ENCODE data around the gene MCAM.

Gene MCAM

DNA sequence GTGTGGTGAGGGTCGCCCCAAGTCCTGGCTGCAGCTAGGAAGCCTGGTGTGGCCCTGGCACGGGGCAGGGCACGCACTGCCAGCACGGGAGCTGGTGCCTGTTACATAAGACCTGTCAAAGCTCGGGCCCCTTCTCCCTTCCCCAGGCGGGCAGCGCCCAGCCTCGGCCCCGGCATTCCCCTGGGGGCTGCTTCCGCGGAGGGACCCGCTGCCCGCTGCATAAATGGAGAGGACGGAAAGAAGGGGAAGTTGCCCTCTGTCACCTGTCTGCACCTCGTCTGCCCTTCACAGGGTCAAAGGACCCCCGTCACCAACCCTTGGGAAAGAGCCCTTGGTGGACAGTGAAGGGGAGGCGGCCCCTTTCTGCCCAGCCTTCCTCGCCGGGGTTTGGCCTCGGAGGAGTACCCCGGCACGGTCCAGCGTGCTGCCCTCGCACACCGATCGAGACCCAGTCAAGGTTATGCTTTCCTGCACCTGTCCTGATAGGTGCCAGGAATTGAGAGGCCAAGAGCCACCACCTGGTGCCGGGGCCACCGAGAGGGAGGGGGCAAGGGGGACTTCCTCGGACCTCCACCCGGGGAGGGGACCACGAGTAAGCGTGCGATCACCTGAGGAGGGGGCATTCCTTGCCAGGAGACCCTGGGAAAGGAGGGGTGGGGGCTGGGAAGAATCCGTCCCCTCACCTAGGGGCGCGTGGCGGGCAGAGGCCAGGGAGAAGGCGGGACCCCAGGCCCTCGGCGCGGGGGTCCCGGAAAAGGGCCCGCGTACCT is 46.3 kb upstream of the MCAM start:
- no peak overlapping the region for H3K4me3 ChIP-seq (ENCODE audit: low read length)
- no peak overlapping the region for H2AFZ ChIP-seq (ENCODE audit: low read length)
- no peaks in the 10 kb centered on the region for H3K79me2 ChIP-seq (ENCODE audit: low read length)
- H3K27ac ChIP-seq (ENCODE audit: low read length), result no peak overlapping the region
- H3K9ac ChIP-seq (ENCODE audit: low read length), result no peak overlapping the region
- H3F3A ChIP-seq (ENCODE audit: insufficient read depth, low read length), result no peaks in the 10 kb centered on the region
- no peaks in the 10 kb centered on the region for H3K36me3 ChIP-seq (replicated peaks; ENCODE audit: insufficient read depth, low read length)
- H3K9me2 ChIP-seq (replicated peaks; ENCODE audit: insufficient read depth, low read length), result no peaks in the 10 kb centered on the region
- H3K4me1 ChIP-seq (ENCODE audit: low read length), result peaks cover 12% of the 10 kb centered on the region
- DNase-seq, result no peak
- peaks cover 34% of the 10 kb centered on the region for H3K27me3 ChIP-seq (replicated peaks; ENCODE audit: insufficient read depth, low read length)
- TF ChIP-seq EZH2phosphoT487 (IDR thresholded peaks at IDR 0.05; ENCODE audit: low read length), result no peak
- no peak for TF ChIP-seq EZH2 (optimal IDR thresholded peaks at IDR 0.05; ENCODE audit: low read depth, low read length)
- TF ChIP-seq, protein P1, sequence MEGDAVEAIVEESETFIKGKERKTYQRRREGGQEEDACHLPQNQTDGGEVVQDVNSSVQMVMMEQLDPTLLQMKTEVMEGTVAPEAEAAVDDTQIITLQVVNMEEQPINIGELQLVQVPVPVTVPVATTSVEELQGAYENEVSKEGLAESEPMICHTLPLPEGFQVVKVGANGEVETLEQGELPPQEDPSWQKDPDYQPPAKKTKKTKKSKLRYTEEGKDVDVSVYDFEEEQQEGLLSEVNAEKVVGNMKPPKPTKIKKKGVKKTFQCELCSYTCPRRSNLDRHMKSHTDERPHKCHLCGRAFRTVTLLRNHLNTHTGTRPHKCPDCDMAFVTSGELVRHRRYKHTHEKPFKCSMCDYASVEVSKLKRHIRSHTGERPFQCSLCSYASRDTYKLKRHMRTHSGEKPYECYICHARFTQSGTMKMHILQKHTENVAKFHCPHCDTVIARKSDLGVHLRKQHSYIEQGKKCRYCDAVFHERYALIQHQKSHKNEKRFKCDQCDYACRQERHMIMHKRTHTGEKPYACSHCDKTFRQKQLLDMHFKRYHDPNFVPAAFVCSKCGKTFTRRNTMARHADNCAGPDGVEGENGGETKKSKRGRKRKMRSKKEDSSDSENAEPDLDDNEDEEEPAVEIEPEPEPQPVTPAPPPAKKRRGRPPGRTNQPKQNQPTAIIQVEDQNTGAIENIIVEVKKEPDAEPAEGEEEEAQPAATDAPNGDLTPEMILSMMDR (IDR thresholded peaks at IDR 0.05; ENCODE audit: low read length), result no peak
- peak overlapping the region; percentile 16; the same call in 1 of the 2 replicates for H3K4me2 ChIP-seq (ENCODE audit: low read depth, low read length)
- no peaks in the 10 kb centered on the region for H4K20me1 ChIP-seq (ENCODE audit: insufficient read depth, low read length)
- H3K9me3 ChIP-seq (replicated peaks; ENCODE audit: insufficient read depth, low read length), result no peaks in the 10 kb centered on the region

DNA sequence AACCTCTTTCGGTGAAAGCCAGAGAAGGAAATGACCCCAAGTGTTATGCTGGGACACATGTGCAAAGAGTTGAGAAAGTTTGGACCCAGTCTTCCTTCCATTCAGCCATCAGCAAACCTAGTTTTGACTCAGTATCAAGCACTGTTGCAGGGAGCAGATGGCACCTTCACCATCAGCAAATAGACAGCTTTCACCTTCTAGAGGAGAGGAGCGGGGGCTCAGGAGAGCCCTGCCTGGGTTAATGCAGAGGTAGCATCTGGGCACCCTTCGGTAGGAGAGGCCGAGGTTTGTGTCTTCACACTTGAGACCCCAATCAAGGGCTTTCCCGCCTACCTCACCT is 45.8 kb upstream of the MCAM start:
- Histone ChIP-seq H3K79me2 (ENCODE audit: low read length) (no peaks in the 10 kb centered on the region), H3K36me3 (replicated peaks; ENCODE audit: insufficient read depth, low read length) (no peaks in the 10 kb centered on the region), H3K9me2 (replicated peaks; ENCODE audit: insufficient read depth, low read length) (no peaks in the 10 kb centered on the region), H3K4me3 (ENCODE audit: low read length) (no peak overlapping the region), H3K27me3 (replicated peaks; ENCODE audit: insufficient read depth, low read length) (peaks cover 34% of the 10 kb centered on the region), H4K20me1 (ENCODE audit: insufficient read depth, low read length) (no peaks in the 10 kb centered on the region), H3K4me1 (ENCODE audit: low read length) (peaks cover 12% of the 10 kb centered on the region), H3K9me3 (replicated peaks; ENCODE audit: insufficient read depth, low read length) (no peaks in the 10 kb centered on the region), H3K9ac (ENCODE audit: low read length) (no peak overlapping the region), H3K27ac (ENCODE audit: low read length) (no peak overlapping the region), H3F3A (ENCODE audit: insufficient read depth, low read length) (no peaks in the 10 kb centered on the region), H3K4me2 (ENCODE audit: low read depth, low read length) (no peak overlapping the region), H2AFZ (ENCODE audit: low read length) (no peak overlapping the region)
- TF ChIP-seq, protein P1 (IDR thresholded peaks at IDR 0.05; ENCODE audit: low read length), result no peak
- no peak for TF ChIP-seq EZH2phosphoT487 (IDR thresholded peaks at IDR 0.05; ENCODE audit: low read length)
- no peak for TF ChIP-seq EZH2 (optimal IDR thresholded peaks at IDR 0.05; ENCODE audit: low read depth, low read length)
- no peak for DNase-seq

DNA sequence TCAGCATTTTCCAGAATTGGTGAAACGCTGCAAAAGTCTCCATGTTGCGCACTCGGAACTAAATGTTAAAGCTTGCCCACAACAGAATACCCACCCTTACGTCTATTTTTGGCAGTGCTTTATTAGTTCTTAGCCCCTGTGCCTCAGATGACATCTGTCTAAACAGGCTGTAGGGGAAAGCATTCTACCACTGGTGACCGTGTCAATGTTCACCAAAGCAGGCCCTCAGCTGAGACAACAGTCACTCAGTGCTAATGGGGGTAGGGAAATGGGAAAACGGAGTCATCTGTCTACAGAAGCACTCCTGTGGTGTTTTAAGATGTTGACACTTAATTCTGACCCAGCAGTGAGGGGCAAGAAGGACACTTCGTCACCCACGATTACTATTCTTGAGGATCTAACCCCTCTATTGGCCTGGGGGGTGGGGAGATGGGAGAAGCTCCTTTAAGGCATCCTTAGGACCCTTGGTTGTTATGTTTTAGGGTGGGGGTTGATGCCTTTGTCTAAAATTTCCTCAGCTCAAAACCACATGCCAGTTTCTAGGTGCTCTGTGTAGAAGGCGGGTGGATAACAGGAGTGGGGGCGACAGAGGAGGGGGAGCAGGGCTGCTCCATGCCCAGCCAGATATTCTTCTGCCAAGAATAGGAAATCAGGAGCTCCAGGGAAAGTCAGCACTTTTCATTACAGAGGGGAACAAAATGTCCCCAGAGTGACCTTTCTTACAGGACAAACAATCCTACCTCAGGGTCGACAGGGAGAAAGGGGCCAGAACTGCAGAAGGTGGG is 45.2 kb upstream of the MCAM start:
- H3K9me3 ChIP-seq (replicated peaks; ENCODE audit: insufficient read depth, low read length), result no peaks in the 10 kb centered on the region
- H3K36me3 ChIP-seq (replicated peaks; ENCODE audit: insufficient read depth, low read length), result no peaks in the 10 kb centered on the region
- peaks cover 34% of the 10 kb centered on the region for H3K27me3 ChIP-seq (replicated peaks; ENCODE audit: insufficient read depth, low read length)
- H3K4me2 ChIP-seq (ENCODE audit: low read depth, low read length), result no peak overlapping the region
- no peak overlapping the region for H3K4me3 ChIP-seq (ENCODE audit: low read length)
- H3F3A ChIP-seq (ENCODE audit: insufficient read depth, low read length), result no peaks in the 10 kb centered on the region
- no peaks in the 10 kb centered on the region for H3K9me2 ChIP-seq (replicated peaks; ENCODE audit: insufficient read depth, low read length)
- no peak for TF ChIP-seq EZH2 (optimal IDR thresholded peaks at IDR 0.05; ENCODE audit: low read depth, low read length)
- TF ChIP-seq, protein P1 (IDR thresholded peaks at IDR 0.05; ENCODE audit: low read length), result no peak
- TF ChIP-seq EZH2phosphoT487 (IDR thresholded peaks at IDR 0.05; ENCODE audit: low read length), result no peak
- H3K79me2 ChIP-seq (ENCODE audit: low read length), result no peaks in the 10 kb centered on the region
- no peak overlapping the region for H2AFZ ChIP-seq (ENCODE audit: low read length)
- H4K20me1 ChIP-seq (ENCODE audit: insufficient read depth, low read length), result no peaks in the 10 kb centered on the region
- DNase-seq, result no peak
- H3K4me1 ChIP-seq (ENCODE audit: low read length), result peaks cover 12% of the 10 kb centered on the region
- H3K9ac ChIP-seq (ENCODE audit: low read length), result no peak overlapping the region
- H3K27ac ChIP-seq (ENCODE audit: low read length), result no peak overlapping the region

All from MM.1S (cell line).